Calu3 (cell line): ENCODE measurements around the gene CIAO1. TPM values are rescaled to one million over a fixed set of nuclear protein-coding genes. Genes with fewer than 3 reads are reported as not detected.

Experiments
- BruUV-seq: library from RNA; stranded (reverse); fragments of 400-500 nt; replicated peaks from 2 replicates; lab custom pipeline; 2021; lab: Mats Ljungman, UMichigan
- CTCF ChIA-PET: fragments of 300-600 bp; sonication (Branson Sonifier 250); formaldehyde crosslinking; loops from one replicate; lab custom pipeline; 2022; ENCODE audit warnings: antibody characterized with exemption; lab: Charles Lee
- DNase-seq: peaks from one replicate; pipeline ENCODE4 v3.0.0; 2022
- H3K27ac Mint-ChIP-seq: one replicate; pipeline ENCODE4 v1.8.0; 2022; ENCODE audit warnings: mixed read lengths; ENCODE audit not compliant: unreplicated experiment
- H3K27me3 Mint-ChIP-seq: one replicate; pipeline ENCODE4 v1.8.0; 2022; ENCODE audit warnings: mixed read lengths; ENCODE audit not compliant: unreplicated experiment
- H3K36me3 Mint-ChIP-seq: one replicate; pipeline ENCODE4 v1.8.0; 2022; ENCODE audit warnings: mild to moderate bottlenecking, moderate library complexity, mixed read lengths; ENCODE audit not compliant: insufficient read depth, unreplicated experiment
- H3K4me1 Mint-ChIP-seq: one replicate; pipeline ENCODE4 v1.8.0; 2022; ENCODE audit warnings: mild to moderate bottlenecking, low read depth, mixed read lengths; ENCODE audit not compliant: unreplicated experiment
- H3K4me3 Mint-ChIP-seq: one replicate; pipeline ENCODE4 v1.8.0; 2022; ENCODE audit warnings: mild to moderate bottlenecking, low read depth, moderate library complexity, mixed read lengths; ENCODE audit not compliant: unreplicated experiment
- H3K9me3 Mint-ChIP-seq: one replicate; pipeline ENCODE4 v1.8.0; 2022; ENCODE audit warnings: low read depth, mixed read lengths; ENCODE audit not compliant: unreplicated experiment
- CTCF ChIP-seq: fragments of 200-600 bp; IDR thresholded peaks from one replicate; pipeline ENCODE4 v1.8.0; 2022; ENCODE audit warnings: antibody characterized with exemption; ENCODE audit not compliant: unreplicated experiment
- intact Hi-C: fragments of 100-400 bp; cut with micrococcal nuclease; formaldehyde crosslinking; loops from one replicate; pipeline ENCODE4 v1.10.0; 2022; ENCODE audit not compliant: unreplicated experiment
- total RNA-seq: library from RNA; stranded (reverse); gene quantifications from 2 replicates; pipeline ENCODE4 v1.2.3, GENCODE V29; 2022

CIAO1 gene
- total RNA-seq, 1 experiment from 2014 or later, result 75.7 TPM

DNA sequence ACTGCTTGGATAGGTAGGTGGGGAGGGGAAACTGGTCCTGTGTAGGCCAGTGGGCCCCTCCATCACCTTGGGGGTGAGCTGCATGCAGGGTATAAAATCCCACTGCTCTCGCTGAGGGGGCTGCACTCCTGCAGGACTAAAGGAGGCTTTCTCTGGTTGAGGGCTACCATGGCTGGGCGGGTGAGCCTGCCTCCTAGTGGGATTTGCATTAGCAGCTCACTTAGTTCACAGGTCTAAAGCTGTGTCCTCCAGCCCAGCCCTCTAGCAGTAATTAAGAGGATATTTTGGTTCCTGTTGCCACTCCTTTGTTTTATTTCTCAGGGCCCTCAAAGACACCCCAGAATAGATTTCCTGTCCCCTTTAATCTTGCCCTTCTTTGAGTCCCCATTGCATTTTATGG, 24.8 kb upstream of the CIAO1 start:
- CTCF ChIA-PET, result no interaction called here
- Mint-ChIP-seq H3K9me3 (no peaks in the 10 kb centered on the region), H3K27ac (no peak overlapping the region), H3K36me3 (no peaks in the 10 kb centered on the region), H3K27me3 (no peaks in the 10 kb centered on the region), H3K4me1 (no peaks in the 10 kb centered on the region), H3K4me3 (no peak overlapping the region)
- TF ChIP-seq CTCF, result no peak
- DNase-seq, result no peak
- intact Hi-C loops, result no loop called here
- no TSS peak for BruUV-seq

GRCh38 chr2:96241900-96242611, 24.0 kb upstream of the CIAO1 start:
- no peak for DNase-seq
- H3K36me3 Mint-ChIP-seq, result no peaks in the 10 kb centered on the region
- CTCF ChIA-PET, result interaction anchor here (0.6 kb wide), 1 partner anchor 60 kb away, joined by 3 read pairs; no protein-coding TSS in a partner anchor
- H3K4me1 Mint-ChIP-seq, result no peaks in the 10 kb centered on the region
- TF ChIP-seq CTCF, result no peak
- intact Hi-C loops, result no loop called here
- H3K4me3 Mint-ChIP-seq, result no peak overlapping the region
- H3K27me3 Mint-ChIP-seq, result no peaks in the 10 kb centered on the region
- H3K9me3 Mint-ChIP-seq, result no peaks in the 10 kb centered on the region
- no peak overlapping the region for H3K27ac Mint-ChIP-seq
- BruUV-seq, result no TSS peak

DNA sequence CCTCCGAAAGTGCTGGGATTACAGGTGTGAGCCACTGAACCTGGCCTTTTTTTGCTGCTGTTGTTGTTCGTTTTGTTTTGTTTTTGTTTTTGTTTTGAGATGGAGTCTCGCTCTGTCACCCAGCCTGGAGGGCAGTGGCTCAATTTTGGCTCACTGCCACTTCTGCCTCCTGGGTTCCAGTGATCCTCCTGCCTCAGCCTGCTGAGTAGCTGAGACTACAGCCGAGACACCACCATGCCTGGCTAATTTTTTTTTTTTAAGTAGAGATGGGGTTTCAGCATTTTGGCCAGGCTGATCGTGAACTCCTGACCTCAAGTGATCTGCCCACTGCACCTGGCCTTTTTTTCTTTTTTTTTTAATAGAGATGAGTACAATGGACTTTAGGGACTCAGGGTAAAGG, 22.2 kb upstream of the CIAO1 start:
- CTCF ChIA-PET, result no interaction called here
- Mint-ChIP-seq H3K4me3 (no peak overlapping the region), H3K27ac (no peak overlapping the region), H3K36me3 (no peaks in the 10 kb centered on the region), H3K4me1 (peaks cover 9% of the 10 kb centered on the region), H3K9me3 (no peaks in the 10 kb centered on the region), H3K27me3 (no peaks in the 10 kb centered on the region)
- no TSS peak for BruUV-seq
- DNase-seq, result no peak
- TF ChIP-seq CTCF, result no peak
- intact Hi-C loops, result no loop called here

DNA sequence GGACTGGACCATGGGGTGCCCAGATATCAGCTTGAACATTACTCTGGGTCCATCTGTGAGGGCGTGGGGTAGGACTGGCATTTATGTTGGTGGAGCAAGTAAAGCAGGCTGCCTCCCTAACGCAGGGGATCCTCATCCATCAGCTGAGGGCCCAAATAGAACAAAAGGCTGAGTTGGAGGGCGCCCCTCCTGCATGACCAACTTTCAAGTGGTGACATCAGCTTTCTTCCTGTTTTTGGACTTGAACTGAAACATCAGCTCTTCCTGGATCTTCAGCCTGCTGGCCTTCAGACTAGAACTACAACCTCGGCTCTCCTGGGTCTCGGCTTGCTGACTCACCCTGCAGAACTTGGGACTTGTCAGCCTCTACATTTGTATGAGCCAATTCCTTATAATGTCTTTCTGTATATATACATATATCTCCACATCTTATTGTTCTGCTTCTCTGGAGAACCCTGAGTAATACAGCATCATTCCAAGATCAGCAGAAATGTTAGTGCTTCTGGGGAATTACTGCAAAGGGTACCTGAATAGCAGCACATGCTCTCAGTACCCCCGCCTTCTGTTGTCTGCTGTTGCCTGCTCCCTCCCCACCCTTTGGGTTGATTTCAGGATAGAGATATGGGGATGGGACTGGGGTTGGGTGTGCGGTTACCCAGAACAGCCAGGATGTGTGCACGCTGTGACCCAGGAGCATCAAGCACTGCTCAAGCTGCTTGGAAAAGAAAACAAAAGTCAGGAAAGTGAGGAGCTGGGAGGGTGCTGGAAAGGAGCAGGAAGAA, 20.2 kb upstream of the CIAO1 start:
- H3K4me1 Mint-ChIP-seq, result peaks cover 9% of the 10 kb centered on the region
- no peak overlapping the region for H3K4me3 Mint-ChIP-seq
- no peak for TF ChIP-seq CTCF
- H3K9me3 Mint-ChIP-seq, result no peaks in the 10 kb centered on the region
- no peaks in the 10 kb centered on the region for H3K27me3 Mint-ChIP-seq
- CTCF ChIA-PET, result interaction anchor here (0.9 kb wide), 1 partner anchor 266 kb away, joined by 3 read pairs; no protein-coding TSS in a partner anchor
- no peak for DNase-seq
- BruUV-seq, result no TSS peak
- H3K36me3 Mint-ChIP-seq, result peaks cover 6% of the 10 kb centered on the region
- intact Hi-C loops, result no loop called here
- H3K27ac Mint-ChIP-seq, result no peak overlapping the region
